Measurements from ENCODE around the gene PPM1F. TPM values are rescaled to one million over a fixed set of nuclear protein-coding genes. Genes with fewer than 3 reads are reported as not detected.

Gene PPM1F
- 28.5 and 28.7 TPM in 2 replicates for total RNA-seq

DNA sequence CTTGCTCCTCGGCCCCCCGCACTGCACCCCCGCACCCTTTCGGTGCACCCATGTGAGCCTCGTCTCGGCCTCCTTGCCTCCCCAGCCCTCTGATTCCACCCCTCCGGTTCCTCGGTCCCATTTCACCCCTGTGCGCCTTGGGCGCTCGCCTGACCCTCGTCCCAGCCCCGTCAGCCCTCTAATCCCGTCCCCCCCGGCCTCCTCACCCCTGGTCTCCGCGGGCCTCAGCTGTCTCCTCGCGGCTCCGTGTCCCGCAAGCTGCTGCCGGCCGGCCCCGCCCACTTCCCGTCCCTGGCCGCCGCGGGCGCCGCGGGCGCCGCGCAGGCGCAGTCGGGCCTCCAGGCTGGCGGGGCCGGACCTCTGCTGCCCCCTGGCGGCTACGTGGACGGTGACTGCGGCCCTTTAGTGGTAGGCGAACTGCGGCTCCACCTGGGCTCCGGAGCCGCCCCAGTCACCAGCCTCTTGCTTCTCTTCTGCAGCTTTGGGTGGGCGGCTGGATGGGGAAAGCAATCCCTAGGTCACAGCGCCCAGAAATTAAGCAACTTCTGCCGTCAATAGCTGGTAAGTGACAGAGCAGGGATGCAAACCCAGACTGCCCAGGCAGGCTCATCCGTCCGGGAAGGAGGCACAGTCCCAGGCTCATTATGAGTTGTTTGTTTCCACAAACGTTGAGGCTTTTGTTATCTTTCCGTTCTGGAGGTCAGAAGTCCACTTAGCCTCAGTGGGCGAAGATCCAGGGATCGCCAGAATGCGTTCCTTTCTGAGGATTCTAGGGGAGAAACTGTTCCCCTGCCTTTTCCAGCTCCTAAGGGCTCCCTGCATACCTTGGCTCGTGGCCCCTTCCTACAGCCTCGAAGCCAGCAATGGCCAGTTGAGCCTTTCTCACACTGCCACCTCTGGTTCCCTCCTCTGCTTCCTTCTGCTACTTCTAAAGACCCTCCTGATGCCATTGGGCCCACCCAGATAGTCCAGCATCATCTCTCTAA, at the start of gene PPM1F:
TSS of gene PPM1F (minus strand) at position 263 of the 986 bp plus-strand sequence. CDS start 6,800 bp downstream, outside the sequence.
- Mint-ChIP-seq H3K27ac (peak within 1 kb of the TSS; percentile 79), H3K27me3 (ENCODE audit: insufficient read depth) (no peaks in the 10 kb centered on the region)
- peak; percentile 88 for DNase-seq (ENCODE audit: low spot score)

DNA sequence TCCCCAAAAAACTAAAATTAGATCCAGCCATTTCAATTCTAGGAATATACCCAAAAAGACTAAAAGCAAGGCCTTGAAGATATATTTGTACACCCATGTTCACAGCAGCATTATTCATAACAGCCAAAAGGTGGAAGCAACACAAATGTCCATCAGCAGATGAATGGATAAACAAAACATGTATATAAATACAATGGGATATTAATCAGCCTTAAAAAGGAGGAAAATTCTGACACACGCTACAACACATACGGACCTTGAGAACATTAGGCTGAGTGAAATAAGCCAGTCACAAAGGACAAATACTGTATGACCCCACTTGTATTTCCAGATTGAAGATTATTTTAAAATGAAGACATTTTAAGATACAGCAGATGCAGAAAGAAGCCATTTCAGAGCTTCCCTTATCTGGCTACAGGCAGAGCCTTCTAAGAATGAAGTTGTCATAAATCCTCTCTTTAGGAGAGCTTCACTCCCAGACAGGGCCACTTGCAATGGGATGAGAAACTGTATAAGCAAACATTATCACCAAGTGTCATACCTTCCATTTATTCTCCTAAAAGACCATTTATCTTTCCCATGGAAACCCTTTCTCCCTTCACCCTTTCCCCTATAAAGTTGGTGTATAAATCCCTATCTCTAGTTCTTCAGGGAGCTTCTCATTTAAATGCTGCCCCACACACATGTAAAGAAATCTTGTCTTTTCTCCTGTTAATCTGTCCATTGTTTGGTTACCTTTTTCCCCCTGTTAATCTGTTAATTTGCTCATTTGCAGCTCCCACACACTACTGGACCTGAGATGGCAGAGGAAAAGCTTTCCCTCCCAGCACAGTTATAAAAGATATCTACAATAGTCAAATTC, 49.2 kb upstream of the PPM1F start:
- H3K4me3 Mint-ChIP-seq: no peak overlapping the region
- intact Hi-C loops (cut with micrococcal nuclease): no loop called here
- DNase-seq (ENCODE audit: low spot score): no peak
- no peak overlapping the region for H3K27ac Mint-ChIP-seq
- H3K36me3 Mint-ChIP-seq (ENCODE audit: low read depth): no peaks in the 10 kb centered on the region
- no peaks in the 10 kb centered on the region for H3K4me1 Mint-ChIP-seq (ENCODE audit: low read depth)
- no peaks in the 10 kb centered on the region for H3K9me3 Mint-ChIP-seq
- peaks cover 12% of the 10 kb centered on the region for H3K27me3 Mint-ChIP-seq (ENCODE audit: insufficient read depth)

More for the DNA sequence above, at the start of gene PPM1F:
- Mint-ChIP-seq H3K4me1 (ENCODE audit: low read depth) (peaks cover 6% of the 10 kb centered on the region), H3K36me3 (ENCODE audit: low read depth) (peaks cover 3% of the 10 kb centered on the region), H3K4me3 (peak within 1 kb of the TSS; percentile 79), H3K9me3 (no peaks in the 10 kb centered on the region)
- intact Hi-C loops (cut with micrococcal nuclease): loop anchor here (2.0 to 5.0 kb wide), 7 partner anchors 14 to 286 kb away; partner anchors contain the start of genes MAPK1 and PPIL2

- no peak for DNase-seq (ENCODE audit: low spot score)
- Mint-ChIP-seq H3K27ac (no peak overlapping the region), H3K9me3 (no peaks in the 10 kb centered on the region), H3K4me3 (no peak overlapping the region), H3K4me1 (ENCODE audit: low read depth) (no peaks in the 10 kb centered on the region), H3K27me3 (ENCODE audit: insufficient read depth) (peaks cover 14% of the 10 kb centered on the region), H3K36me3 (ENCODE audit: low read depth) (no peaks in the 10 kb centered on the region)
- intact Hi-C loops (cut with micrococcal nuclease): no loop called here
Measured at GRCh38 chr22:21998595-21999247, 46.1 kb upstream of the PPM1F start.

- H3K27me3 Mint-ChIP-seq (ENCODE audit: insufficient read depth): peaks cover 9% of the 10 kb centered on the region
- H3K4me1 Mint-ChIP-seq (ENCODE audit: low read depth): no peaks in the 10 kb centered on the region
- no peak overlapping the region for H3K4me3 Mint-ChIP-seq
- no peaks in the 10 kb centered on the region for H3K36me3 Mint-ChIP-seq (ENCODE audit: low read depth)
- no peak for DNase-seq (ENCODE audit: low spot score)
- intact Hi-C loops (cut with micrococcal nuclease): no loop called here
- H3K27ac Mint-ChIP-seq: no peak overlapping the region
- H3K9me3 Mint-ChIP-seq: no peaks in the 10 kb centered on the region
Measured at GRCh38 chr22:21996175-21996720, 43.6 kb upstream of the PPM1F start.

- Mint-ChIP-seq H3K4me1 (ENCODE audit: low read depth) (no peaks in the 10 kb centered on the region), H3K9me3 (no peaks in the 10 kb centered on the region), H3K36me3 (ENCODE audit: low read depth) (no peaks in the 10 kb centered on the region), H3K27ac (no peak overlapping the region), H3K4me3 (no peak overlapping the region), H3K27me3 (ENCODE audit: insufficient read depth) (peaks cover 6% of the 10 kb centered on the region)
- intact Hi-C loops (cut with micrococcal nuclease): no loop called here
- DNase-seq (ENCODE audit: low spot score): no peak
Measured at GRCh38 chr22:21995660-21996059, 43.0 kb upstream of the PPM1F start.

DNA sequence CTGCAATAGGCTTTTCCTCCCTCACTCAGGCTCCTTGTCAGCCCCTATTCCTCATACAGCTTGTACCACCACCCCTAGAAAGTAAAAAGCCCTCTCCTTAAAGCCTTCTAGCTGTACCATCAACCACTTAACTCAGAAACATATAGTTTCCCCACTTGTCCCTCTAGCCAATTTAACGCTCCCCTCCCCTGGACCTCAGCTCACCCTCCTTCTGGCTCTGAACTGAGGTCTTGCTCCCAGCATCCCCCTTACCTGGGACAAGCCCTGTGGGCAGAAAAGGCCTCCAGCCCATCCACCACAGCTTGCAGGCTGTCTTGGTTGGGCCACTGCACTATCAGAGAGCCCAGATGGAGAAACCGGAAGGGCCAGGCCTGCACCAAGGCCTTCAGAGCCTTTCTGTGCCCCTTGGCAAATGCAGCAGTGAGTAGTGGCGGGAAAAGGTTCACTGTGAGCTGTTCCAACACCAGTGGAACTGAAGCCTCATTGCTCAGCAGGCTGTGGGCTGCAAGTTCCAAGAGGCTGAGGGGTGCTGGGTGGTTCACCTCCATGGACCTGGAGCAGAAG, 42.3 kb upstream of the PPM1F start:
- H3K27me3 Mint-ChIP-seq (ENCODE audit: insufficient read depth): peaks cover 2% of the 10 kb centered on the region
- DNase-seq (ENCODE audit: low spot score): no peak

GRCh38 chr22:21992593-21993237, 40.1 kb upstream of the PPM1F start:
- DNase-seq (ENCODE audit: low spot score): no peak
- peaks cover 2% of the 10 kb centered on the region for H3K27me3 Mint-ChIP-seq (ENCODE audit: insufficient read depth)
- H3K4me3 Mint-ChIP-seq: no peak overlapping the region
- intact Hi-C loops (cut with micrococcal nuclease): no loop called here
- H3K36me3 Mint-ChIP-seq (ENCODE audit: low read depth): no peaks in the 10 kb centered on the region
- no peaks in the 10 kb centered on the region for H3K9me3 Mint-ChIP-seq
- H3K4me1 Mint-ChIP-seq (ENCODE audit: low read depth): no peaks in the 10 kb centered on the region
- no peak overlapping the region for H3K27ac Mint-ChIP-seq

More for the DNA sequence above, 42.3 kb upstream of the PPM1F start:
- H3K4me3 Mint-ChIP-seq: no peak overlapping the region
- no peak overlapping the region for H3K27ac Mint-ChIP-seq
- H3K9me3 Mint-ChIP-seq: no peaks in the 10 kb centered on the region
- no peaks in the 10 kb centered on the region for H3K4me1 Mint-ChIP-seq (ENCODE audit: low read depth)
- intact Hi-C loops (cut with micrococcal nuclease): no loop called here
- no peaks in the 10 kb centered on the region for H3K36me3 Mint-ChIP-seq (ENCODE audit: low read depth)

- Mint-ChIP-seq H3K9me3 (no peaks in the 10 kb centered on the region), H3K36me3 (ENCODE audit: low read depth) (no peaks in the 10 kb centered on the region), H3K27ac (no peak overlapping the region), H3K4me1 (ENCODE audit: low read depth) (no peaks in the 10 kb centered on the region), H3K27me3 (ENCODE audit: insufficient read depth) (peaks cover 2% of the 10 kb centered on the region), H3K4me3 (no peak overlapping the region)
- no peak for DNase-seq (ENCODE audit: low spot score)
- intact Hi-C loops (cut with micrococcal nuclease): no loop called here
Measured at GRCh38 chr22:21991774-21992173, 39.1 kb upstream of the PPM1F start.

DNA sequence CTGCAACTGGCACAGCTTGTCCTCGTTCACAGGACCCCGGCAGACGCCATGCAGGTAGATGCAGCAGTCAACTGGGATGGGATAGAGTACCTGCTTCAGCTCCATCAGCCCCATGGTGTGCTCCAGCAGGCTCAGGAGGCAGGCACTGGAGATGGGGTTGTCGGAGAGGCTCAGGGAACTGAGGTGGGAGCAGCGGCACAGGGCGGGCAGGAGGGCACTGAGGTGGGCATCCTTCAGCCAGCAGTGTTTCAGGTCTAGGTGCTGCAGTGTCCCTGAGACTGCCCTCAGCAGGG, 38.6 kb upstream of the PPM1F start:
- Mint-ChIP-seq H3K27me3 (ENCODE audit: insufficient read depth) (peaks cover 2% of the 10 kb centered on the region), H3K36me3 (ENCODE audit: low read depth) (no peaks in the 10 kb centered on the region), H3K9me3 (no peaks in the 10 kb centered on the region), H3K27ac (no peak overlapping the region), H3K4me1 (ENCODE audit: low read depth) (no peaks in the 10 kb centered on the region), H3K4me3 (no peak overlapping the region)
- intact Hi-C loops (cut with micrococcal nuclease): no loop called here
- DNase-seq (ENCODE audit: low spot score): no peak

DNA sequence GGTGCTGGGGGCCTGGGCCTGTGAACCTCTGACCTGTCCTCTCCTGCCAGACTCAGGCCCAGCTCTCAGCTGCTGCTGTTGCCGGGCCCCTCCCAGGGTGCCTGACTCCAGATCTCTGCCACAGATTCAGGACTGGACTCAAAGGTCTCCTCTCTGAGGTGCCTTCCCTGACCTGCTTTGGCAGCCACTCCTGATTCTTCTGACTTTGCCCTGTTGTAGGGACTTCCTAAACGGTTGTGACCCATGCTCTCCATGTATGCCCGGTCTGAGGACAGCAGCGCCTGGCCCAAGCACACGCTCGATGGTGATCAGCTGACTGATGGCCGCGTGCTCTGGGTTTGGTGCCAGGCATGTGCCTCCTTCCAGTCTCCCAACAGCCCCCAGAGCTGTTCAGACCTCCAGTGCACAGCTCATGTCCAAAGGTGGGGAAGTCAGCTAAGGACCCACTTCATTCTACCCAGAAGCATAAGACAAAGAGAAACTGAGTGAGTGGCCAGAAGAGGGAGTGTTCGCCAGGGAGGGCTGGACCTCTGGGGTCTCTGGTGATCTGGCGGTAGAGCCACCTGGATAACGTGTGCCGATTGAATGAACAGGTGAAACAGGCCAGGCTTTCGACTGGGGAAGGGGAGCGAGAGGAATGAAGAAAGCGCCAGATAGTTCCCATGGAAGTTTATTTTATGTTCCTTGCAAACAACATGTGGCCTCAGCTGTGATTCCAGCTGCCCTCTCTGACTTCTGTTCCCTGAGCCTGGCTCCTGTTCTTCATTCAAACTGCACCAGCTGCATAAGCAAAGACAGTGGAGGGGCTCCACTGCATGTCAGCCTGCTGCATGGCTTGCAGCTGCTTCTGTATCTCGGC, 38.0 kb upstream of the PPM1F start:
- no peaks in the 10 kb centered on the region for H3K4me1 Mint-ChIP-seq (ENCODE audit: low read depth)
- no peak overlapping the region for H3K4me3 Mint-ChIP-seq
- H3K36me3 Mint-ChIP-seq (ENCODE audit: low read depth): no peaks in the 10 kb centered on the region
- intact Hi-C loops (cut with micrococcal nuclease): no loop called here
- H3K27me3 Mint-ChIP-seq (ENCODE audit: insufficient read depth): peaks cover 2% of the 10 kb centered on the region
- no peak for DNase-seq (ENCODE audit: low spot score)
- H3K27ac Mint-ChIP-seq: no peak overlapping the region
- no peaks in the 10 kb centered on the region for H3K9me3 Mint-ChIP-seq

GRCh38 chr22:21989049-21989448, 36.4 kb upstream of the PPM1F start:
- Mint-ChIP-seq H3K36me3 (ENCODE audit: low read depth) (no peaks in the 10 kb centered on the region), H3K4me3 (no peak overlapping the region), H3K9me3 (no peaks in the 10 kb centered on the region), H3K27me3 (ENCODE audit: insufficient read depth) (peaks cover 1% of the 10 kb centered on the region), H3K4me1 (ENCODE audit: low read depth) (no peaks in the 10 kb centered on the region), H3K27ac (no peak overlapping the region)
- DNase-seq (ENCODE audit: low spot score): no peak
- intact Hi-C loops (cut with micrococcal nuclease): no loop called here

Data from activated T-helper 1 cell treated with anti-CD3 and anti-CD28 coated beads, Interleukin-12 subunit alpha, Interleukin-12 subunit beta, Interleukin-2, Interleukin-4 antibody, amounts not matched to agents 30 ng/mL and 10 ng/mL and 1 ng/mL, durations not matched to agents 14 hours and 24 hours and 36 hours (primary cell).